ENCODE results near the gene SRPK2. TPM values are rescaled to one million over a fixed set of nuclear protein-coding genes. Genes with fewer than 3 reads are reported as not detected.

Gene SRPK2
- total and polyA plus RNA-seq, 8 donors: 7.6 to 109 (median 24.4) TPM

DNA sequence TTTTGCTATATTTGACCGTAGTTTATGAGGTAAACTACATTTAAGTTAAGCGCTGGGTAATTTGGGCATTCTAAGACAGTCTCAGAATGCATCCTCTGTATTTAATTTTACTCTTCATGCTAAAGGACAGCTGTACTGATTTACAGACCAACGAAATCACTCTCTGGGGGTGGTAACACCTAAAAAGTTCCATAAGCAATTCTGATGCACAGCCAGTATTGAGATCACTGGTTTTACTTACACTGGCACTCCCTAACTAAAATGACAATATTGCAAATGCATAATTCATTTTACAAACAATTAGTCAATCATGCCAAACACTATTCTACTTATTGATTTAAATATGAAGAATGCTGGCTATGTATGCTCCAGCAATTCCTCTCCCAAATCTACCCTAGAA is 102.3 kb downstream of the SRPK2 start:
- Histone ChIP-seq H3K27me3 (no peaks in the 10 kb centered on the region), H3K27ac (no peak overlapping the region), H3K36me3 (no peaks in the 10 kb centered on the region), H3K4me1 (peaks cover 0 to 16% (median 3%) of the 10 kb centered on the region in 4 donors), H3K9me3 (no peaks in the 10 kb centered on the region), H3K4me3 (no peak overlapping the region)
- intact Hi-C loops (cut with DNase I; ENCODE audit: low total_unique reads): no loop called here
- TF ChIP-seq CTCF (IDR thresholded peaks at IDR 0.05): no peak
- no peak for TF ChIP-seq EP300 (IDR thresholded peaks at IDR 0.05)
- no peak for TF ChIP-seq POLR2A (IDR thresholded peaks at IDR 0.05)
- no peak for TF ChIP-seq POLR2AphosphoS5 (IDR thresholded peaks at IDR 0.05)
- no peak for DNase-seq
- 84 to 93% (median 91%) methylated on average over 3 of the region's 3 CpGs for WGBS, 5 donors

DNA sequence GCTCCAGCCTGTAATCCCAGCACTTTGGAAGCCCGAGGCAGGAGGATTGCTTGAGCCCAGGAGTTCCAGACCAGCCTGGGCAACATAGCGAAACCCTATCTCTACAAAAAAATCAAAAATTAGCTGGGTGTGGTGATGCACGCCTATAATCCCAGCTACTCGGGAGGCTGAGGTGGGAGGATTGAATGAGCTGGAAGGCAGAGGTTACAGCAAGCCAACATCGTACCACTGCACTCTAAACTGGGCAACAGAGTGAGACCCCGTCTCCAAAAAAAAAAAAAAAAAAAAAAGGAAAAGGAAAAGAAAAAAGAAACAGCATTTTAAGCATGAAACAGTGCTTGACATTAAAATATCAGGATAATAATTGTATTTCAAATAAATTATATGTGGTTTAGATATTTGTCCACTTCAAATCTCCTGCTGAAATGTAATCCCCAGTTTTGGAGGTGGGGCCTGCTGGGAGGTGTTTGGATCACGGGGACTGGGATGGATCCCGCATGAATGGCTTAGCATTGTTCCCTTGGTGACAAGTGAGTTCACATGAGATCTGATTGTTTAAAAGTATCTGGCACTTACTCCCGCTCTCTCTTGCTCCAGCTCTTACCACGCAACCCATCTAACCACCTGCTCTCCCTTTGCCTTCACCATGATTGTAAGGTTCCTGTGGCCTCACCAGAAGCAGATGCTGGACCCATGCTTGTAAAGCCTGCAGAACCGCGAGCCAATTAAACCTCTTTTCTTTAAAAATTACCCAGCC is 103.4 kb downstream of the SRPK2 start:
- intact Hi-C loops (cut with DNase I; ENCODE audit: low total_unique reads): no loop called here
- TF ChIP-seq POLR2AphosphoS5 (IDR thresholded peaks at IDR 0.05) (no peak), CTCF (IDR thresholded peaks at IDR 0.05) (no peak), EP300 (IDR thresholded peaks at IDR 0.05) (no peak), POLR2A (IDR thresholded peaks at IDR 0.05) (no peak)
- Histone ChIP-seq H3K4me1 (peaks cover 0 to 16% (median 3%) of the 10 kb centered on the region in 4 donors), H3K9me3 (no peaks in the 10 kb centered on the region), H3K27ac (no peak overlapping the region), H3K4me3 (no peak overlapping the region), H3K36me3 (no peaks in the 10 kb centered on the region), H3K27me3 (no peaks in the 10 kb centered on the region)
- WGBS, 5 donors: 84 to 94% (median 93%) methylated on average over 12 of the region's 12 CpGs
- DNase-seq: no peak

DNA sequence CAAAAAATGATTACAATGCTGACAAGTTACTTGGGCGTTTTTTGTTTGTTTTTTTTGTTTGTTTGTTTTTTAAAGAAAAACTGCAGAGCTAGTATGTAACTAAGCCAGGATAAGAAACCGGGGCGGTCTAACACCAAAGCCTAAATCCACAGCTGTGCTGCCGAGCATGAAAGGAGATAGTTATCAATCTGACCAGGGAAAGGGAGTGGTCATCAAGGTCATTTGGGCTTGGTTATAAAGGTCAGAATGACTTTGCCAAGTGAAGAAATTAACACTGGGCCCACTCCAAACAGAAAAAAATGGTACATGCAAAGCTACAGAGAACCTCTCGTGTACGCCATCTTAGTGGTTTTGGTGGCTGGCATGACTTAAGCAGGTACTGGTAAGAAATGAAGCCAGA is 104.7 kb downstream of the SRPK2 start:
- 62 to 71% (median 70%) methylated on average over 6 of the region's 6 CpGs for WGBS, 5 donors
- TF ChIP-seq POLR2A (IDR thresholded peaks at IDR 0.05) (no peak), CTCF (IDR thresholded peaks at IDR 0.05) (no peak), EP300 (IDR thresholded peaks at IDR 0.05) (no peak), POLR2AphosphoS5 (IDR thresholded peaks at IDR 0.05) (no peak)
- no peak for DNase-seq
- no peaks in the 10 kb centered on the region for H3K9me3 ChIP-seq
- no peak overlapping the region for H3K27ac ChIP-seq
- H3K4me1 ChIP-seq: peaks cover 0 to 23% (median 4%) of the 10 kb centered on the region in 4 donors
- intact Hi-C loops (cut with DNase I; ENCODE audit: low total_unique reads): no loop called here
- H3K27me3 ChIP-seq: no peaks in the 10 kb centered on the region
- no peak overlapping the region for H3K4me3 ChIP-seq
- H3K36me3 ChIP-seq: no peaks in the 10 kb centered on the region

GRCh38 chr7:105281966-105282365 is 106.8 kb downstream of the SRPK2 start:
- Histone ChIP-seq H3K36me3 (no peaks in the 10 kb centered on the region), H3K27me3 (no peaks in the 10 kb centered on the region), H3K9me3 (no peaks in the 10 kb centered on the region), H3K27ac (no peak overlapping the region), H3K4me3 (no peak overlapping the region), H3K4me1 (peaks cover 0 to 33% (median 12%) of the 10 kb centered on the region in 4 donors)
- no peak for TF ChIP-seq POLR2A (IDR thresholded peaks at IDR 0.05)
- TF ChIP-seq POLR2AphosphoS5 (IDR thresholded peaks at IDR 0.05): no peak
- no peak for TF ChIP-seq EP300 (IDR thresholded peaks at IDR 0.05)
- no peak for TF ChIP-seq CTCF (IDR thresholded peaks at IDR 0.05)
- intact Hi-C loops (cut with DNase I; ENCODE audit: low total_unique reads): no loop called here
- 82 to 97% (median 94%) methylated on average over 2 of the region's 2 CpGs for WGBS, 5 donors
- no peak for DNase-seq
